Fibroblast of pulmonary artery (primary cell): ENCODE data around the gene DICER1.

ENCODE experiments used
- DNase-seq: peaks from one replicate; pipeline ENCODE4 v3.0.0-alpha.2; 2010; ENCODE audit warnings: low read depth
- H3K4me3 ChIP-seq: replicated peaks from 2 replicates; pipeline ENCODE4 v1.5.1; 2011; ENCODE audit warnings: low read depth, mild to moderate bottlenecking, control low read depth, low read length, moderate library complexity
- TF ChIP-seq, protein P1 (sequence below): IDR thresholded peaks from 2 replicates; pipeline ENCODE4 v1.5.1; 2011; ENCODE audit warnings: mild to moderate bottlenecking, control low read depth, low read length, inconsistent platforms; ENCODE audit errors: missing control alignments

The DICER1 gene

DNA sequence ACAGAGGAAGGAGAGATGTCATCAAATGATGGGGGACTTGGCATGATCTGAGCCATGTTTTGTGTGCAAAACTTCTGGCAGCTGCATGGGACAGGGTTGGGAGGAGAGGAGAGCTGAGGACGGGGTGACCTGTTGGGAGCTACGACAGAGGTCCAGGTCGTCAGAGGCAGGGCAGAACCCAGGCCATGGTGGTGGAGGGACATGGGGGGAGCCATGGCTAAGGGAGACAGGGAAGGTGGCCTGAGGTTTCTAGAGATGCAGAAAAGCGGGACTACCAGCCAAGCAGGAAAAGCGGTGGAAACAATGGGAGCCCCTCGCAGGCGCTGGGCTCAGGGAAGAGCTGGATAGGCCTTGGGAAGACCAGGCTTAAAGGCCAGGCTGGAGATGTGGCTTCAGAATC, 88.3 kb downstream of the DICER1 start:
- TF ChIP-seq, protein P1, sequence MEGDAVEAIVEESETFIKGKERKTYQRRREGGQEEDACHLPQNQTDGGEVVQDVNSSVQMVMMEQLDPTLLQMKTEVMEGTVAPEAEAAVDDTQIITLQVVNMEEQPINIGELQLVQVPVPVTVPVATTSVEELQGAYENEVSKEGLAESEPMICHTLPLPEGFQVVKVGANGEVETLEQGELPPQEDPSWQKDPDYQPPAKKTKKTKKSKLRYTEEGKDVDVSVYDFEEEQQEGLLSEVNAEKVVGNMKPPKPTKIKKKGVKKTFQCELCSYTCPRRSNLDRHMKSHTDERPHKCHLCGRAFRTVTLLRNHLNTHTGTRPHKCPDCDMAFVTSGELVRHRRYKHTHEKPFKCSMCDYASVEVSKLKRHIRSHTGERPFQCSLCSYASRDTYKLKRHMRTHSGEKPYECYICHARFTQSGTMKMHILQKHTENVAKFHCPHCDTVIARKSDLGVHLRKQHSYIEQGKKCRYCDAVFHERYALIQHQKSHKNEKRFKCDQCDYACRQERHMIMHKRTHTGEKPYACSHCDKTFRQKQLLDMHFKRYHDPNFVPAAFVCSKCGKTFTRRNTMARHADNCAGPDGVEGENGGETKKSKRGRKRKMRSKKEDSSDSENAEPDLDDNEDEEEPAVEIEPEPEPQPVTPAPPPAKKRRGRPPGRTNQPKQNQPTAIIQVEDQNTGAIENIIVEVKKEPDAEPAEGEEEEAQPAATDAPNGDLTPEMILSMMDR = no peak
- DNase-seq = no peak
- no peak overlapping the region for H3K4me3 ChIP-seq

- DNase-seq = no peak
- no peak overlapping the region for H3K4me3 ChIP-seq
- TF ChIP-seq, protein P1 = no peak
Observed at GRCh38 chr14:95068521-95068920, 88.8 kb downstream of the DICER1 start.

GRCh38 chr14:95068080-95068479, 89.2 kb downstream of the DICER1 start:
- no peak for DNase-seq
- no peak overlapping the region for H3K4me3 ChIP-seq
- TF ChIP-seq, protein P1 = no peak

DNA sequence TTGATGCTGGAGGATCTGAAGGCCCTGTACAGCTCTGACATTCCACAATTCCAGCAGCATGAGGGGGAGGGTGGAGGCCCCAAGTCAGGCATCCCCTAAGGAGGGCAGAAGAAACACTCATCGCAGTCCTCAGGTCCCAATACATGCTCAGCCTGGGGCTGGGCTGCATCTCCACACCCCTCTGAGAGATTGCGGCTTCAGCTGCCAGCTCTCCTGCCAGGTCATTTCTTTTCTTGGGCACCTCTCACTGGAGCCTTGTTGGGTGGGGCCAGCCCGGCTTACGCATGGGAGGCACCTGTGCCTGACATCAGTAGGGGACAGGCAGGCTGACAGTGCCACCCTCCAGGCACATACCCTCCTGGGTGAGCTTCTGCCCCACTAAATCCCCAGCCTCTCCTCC, 89.8 kb downstream of the DICER1 start:
- no peak overlapping the region for H3K4me3 ChIP-seq
- TF ChIP-seq, protein P1 = no peak
- no peak for DNase-seq

- TF ChIP-seq, protein P1 = no peak
- no peak for DNase-seq
- H3K4me3 ChIP-seq = no peak overlapping the region
Observed at GRCh38 chr14:95066427-95066986, 90.8 kb downstream of the DICER1 start.

- no peak overlapping the region for H3K4me3 ChIP-seq
- TF ChIP-seq, protein P1 = no peak
- DNase-seq = no peak
Observed at GRCh38 chr14:95065411-95065810, 91.9 kb downstream of the DICER1 start.

DNA sequence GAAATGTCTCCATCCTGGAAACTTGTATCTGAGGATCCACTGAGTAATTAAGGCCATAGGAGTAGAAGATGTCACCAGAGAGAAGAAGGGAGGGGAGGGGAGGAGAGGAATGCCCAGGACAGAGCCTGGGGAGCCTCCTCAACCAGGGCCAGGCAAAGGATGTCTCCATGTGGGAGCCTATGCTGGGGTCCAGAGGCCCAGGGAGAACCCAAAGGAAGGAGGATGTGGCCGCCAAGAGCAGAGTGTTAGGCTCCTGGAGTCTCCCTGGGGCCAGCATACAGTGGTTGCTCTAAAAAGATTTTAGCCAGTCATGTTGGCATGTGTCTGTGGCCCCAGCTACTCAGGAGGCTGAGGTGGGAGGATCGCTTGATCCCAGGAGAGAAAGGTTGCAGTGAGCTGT, 92.6 kb downstream of the DICER1 start:
- TF ChIP-seq, protein P1 = no peak
- no peak for DNase-seq
- H3K4me3 ChIP-seq = no peak overlapping the region
